ENCODE data around the gene AKR1B15. TPM values are rescaled to one million over a fixed set of nuclear protein-coding genes. Genes with fewer than 3 reads are reported as not detected.

Gene AKR1B15
- polyA plus RNA-seq, 1 of the 3 experiments (the other 2 are of a cell fraction): not detected

- Histone ChIP-seq H3K79me2 (ENCODE audit: insufficient read depth) (no peaks in the 10 kb centered on the region), H3K9me3 (no peaks in the 10 kb centered on the region), H3K4me1 (ENCODE audit: control insufficient read depth in 1 of 2, insufficient read depth in 2 of 2, low read depth in 1 of 2, low read length in 1 of 2) (no peaks in the 10 kb centered on the region), H3K27ac (ENCODE audit: low read depth in 2 of 2, low read length in 1 of 2) (no peak overlapping the region), H3K27me3 (ENCODE audit: insufficient read depth) (peaks cover 26% of the 10 kb centered on the region; the same call in 1 of the 2 replicates), H3K36me3 (replicated peaks in 1 of 2; ENCODE audit: control insufficient read depth in 1 of 2, insufficient read depth in 2 of 2, low read length in 1 of 2) (no peaks in the 10 kb centered on the region), H3K9ac (no peak overlapping the region), H3F3A (replicated peaks; ENCODE audit: insufficient read depth) (no peaks in the 10 kb centered on the region), H2AFZ (ENCODE audit: low read depth) (no peak overlapping the region), H4K20me1 (ENCODE audit: insufficient read depth) (no peaks in the 10 kb centered on the region), H3K4me3 (ENCODE audit: low read depth in 2 of 2, low read length in 1 of 2) (no peak overlapping the region), H3K4me2 (no peak overlapping the region), H3K9me2 (no peaks in the 10 kb centered on the region)
- POLR2A ChIA-PET: no interaction called here
- CTCF ChIA-PET: interaction anchor here (1.4 kb wide), 1 partner anchor 139 kb away, joined by 4 read pairs; no protein-coding TSS in a partner anchor
- no peak for TF ChIP-seq ELF1 (IDR thresholded peaks at IDR 0.05)
- no peak for DNase-seq
- WGBS (ENCODE audit: low lambda C conversion rate): 11% methylated on average over 2 of the region's 2 CpGs
These were observed 22.2 kb downstream of the AKR1B15 start for GRCh38 chr7:134571101-134571500.

- WGBS (ENCODE audit: low lambda C conversion rate): 48% methylated on average over 6 of the region's 6 CpGs
- no peak overlapping the region for H3K4me2 ChIP-seq
- no peak for DNase-seq
- H3K36me3 ChIP-seq (replicated peaks in 1 of 2; ENCODE audit: control insufficient read depth in 1 of 2, insufficient read depth in 2 of 2, low read length in 1 of 2): no peaks in the 10 kb centered on the region
- H3K27me3 ChIP-seq (ENCODE audit: insufficient read depth): peaks cover 26% of the 10 kb centered on the region; the same call in 1 of the 2 replicates
- no peaks in the 10 kb centered on the region for H3K4me1 ChIP-seq (ENCODE audit: control insufficient read depth in 1 of 2, insufficient read depth in 2 of 2, low read depth in 1 of 2, low read length in 1 of 2)
- H3K4me3 ChIP-seq (ENCODE audit: low read depth in 2 of 2, low read length in 1 of 2): no peak overlapping the region
- ChIA-PET CTCF (interaction anchor here (0.8 to 0.9 kb wide), 2 partner anchors 40 to 62 kb away, joined by 3 read pairs; no protein-coding TSS in a partner anchor), POLR2A (no interaction called here)
- no peak for TF ChIP-seq CHD2 (IDR thresholded peaks at IDR 0.05; ENCODE audit: low read length, partially characterized antibody)
- TF ChIP-seq EP300 (IDR thresholded peaks at IDR 0.05; ENCODE audit: borderline replicate concordance in 1 of 2, low read depth in 1 of 2, low read length in 1 of 2): no peak
- TF ChIP-seq GATA2 (CRISPR knock-in tag; IDR thresholded peaks at IDR 0.05): no peak
- TF ChIP-seq EZH2phosphoT487 (IDR thresholded peaks at IDR 0.05; ENCODE audit: borderline replicate concordance, low read depth): no peak
- no peak for TF ChIP-seq JUND (IDR thresholded peaks at IDR 0.05)
- TF ChIP-seq FOSL2 (IDR thresholded peaks at IDR 0.05; ENCODE audit: borderline replicate concordance, low read depth): no peak
- no peak for TF ChIP-seq FOXM1 (IDR thresholded peaks at IDR 0.05; ENCODE audit: low read depth)
- TF ChIP-seq SMC3 (IDR thresholded peaks at IDR 0.05; ENCODE audit: low read depth, low read length): no peak
- no peak for TF ChIP-seq ELF1 (IDR thresholded peaks at IDR 0.05)
- H3K9ac ChIP-seq: no peak overlapping the region
- H4K20me1 ChIP-seq (ENCODE audit: insufficient read depth): no peaks in the 10 kb centered on the region
- no peaks in the 10 kb centered on the region for H3K79me2 ChIP-seq (ENCODE audit: insufficient read depth)
- no peak overlapping the region for H3K27ac ChIP-seq (ENCODE audit: low read depth in 2 of 2, low read length in 1 of 2)
- no peaks in the 10 kb centered on the region for H3K9me2 ChIP-seq
- H3K9me3 ChIP-seq: no peaks in the 10 kb centered on the region
- no peak overlapping the region for H2AFZ ChIP-seq (ENCODE audit: low read depth)
- H3F3A ChIP-seq (replicated peaks; ENCODE audit: insufficient read depth): no peaks in the 10 kb centered on the region
These were observed 23.0 kb downstream of the AKR1B15 start for GRCh38 chr7:134571746-134572461.

DNA sequence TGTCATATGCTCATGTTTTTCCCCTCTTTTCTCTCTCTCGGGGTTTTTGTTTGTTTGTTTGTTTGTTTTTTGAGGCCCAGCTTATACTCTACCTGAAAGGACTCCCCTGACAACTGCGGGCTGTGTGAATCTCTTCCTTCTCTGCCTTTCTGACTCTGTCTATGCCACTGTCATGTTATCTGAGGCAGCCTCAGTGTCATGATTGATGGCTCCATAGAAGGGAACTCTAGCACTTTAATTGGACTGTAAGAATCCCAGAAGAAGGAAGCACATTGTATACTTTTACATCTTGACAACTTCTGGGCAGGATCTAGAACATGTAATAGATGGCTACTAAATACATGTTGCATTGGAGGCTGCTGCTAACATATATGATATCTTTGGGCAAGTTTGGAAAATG lies 25.4 kb downstream of the AKR1B15 start:
- Histone ChIP-seq H3K4me2 (no peak overlapping the region), H3K27me3 (ENCODE audit: insufficient read depth) (peaks cover 26% of the 10 kb centered on the region; the same call in 1 of the 2 replicates), H3K9me3 (no peaks in the 10 kb centered on the region), H3K4me3 (ENCODE audit: low read depth in 2 of 2, low read length in 1 of 2) (no peak overlapping the region), H3K79me2 (ENCODE audit: insufficient read depth) (no peaks in the 10 kb centered on the region), H4K20me1 (ENCODE audit: insufficient read depth) (no peaks in the 10 kb centered on the region), H3F3A (replicated peaks; ENCODE audit: insufficient read depth) (no peaks in the 10 kb centered on the region), H3K9me2 (no peaks in the 10 kb centered on the region), H2AFZ (ENCODE audit: low read depth) (no peak overlapping the region), H3K9ac (no peak overlapping the region), H3K4me1 (ENCODE audit: control insufficient read depth in 1 of 2, insufficient read depth in 2 of 2, low read depth in 1 of 2, low read length in 1 of 2) (no peaks in the 10 kb centered on the region), H3K27ac (ENCODE audit: low read depth in 2 of 2, low read length in 1 of 2) (no peak overlapping the region), H3K36me3 (replicated peaks in 1 of 2; ENCODE audit: control insufficient read depth in 1 of 2, insufficient read depth in 2 of 2, low read length in 1 of 2) (no peaks in the 10 kb centered on the region)
- DNase-seq: no peak
- 13% methylated on average over 2 of the region's 2 CpGs for WGBS (ENCODE audit: low lambda C conversion rate)
- no peak for TF ChIP-seq RAD21 (IDR thresholded peaks at IDR 0.05; ENCODE audit: low read length)
- TF ChIP-seq RFX5 (IDR thresholded peaks at IDR 0.05; ENCODE audit: low read length): no peak
- TF ChIP-seq TEAD4 (IDR thresholded peaks at IDR 0.05; ENCODE audit: borderline replicate concordance, insufficient read depth): no peak
- no peak for TF ChIP-seq EP300 (IDR thresholded peaks at IDR 0.05; ENCODE audit: borderline replicate concordance in 1 of 2, low read depth in 1 of 2, low read length in 1 of 2)
- TF ChIP-seq REST (IDR thresholded peaks at IDR 0.05; ENCODE audit: low read depth, low read length): no peak
- no peak for TF ChIP-seq TCF12 (IDR thresholded peaks at IDR 0.05)
- POLR2A ChIA-PET: no interaction called here
- CTCF ChIA-PET: interaction anchor here (0.8 to 2.9 kb wide), 5 partner anchors 27 to 142 kb away, joined by 3 to 12 read pairs (median 4); no protein-coding TSS in a partner anchor

Data from SK-N-SH (cell line).